ENCODE results near the gene CACNA1C.

Gene CACNA1C

GRCh38 chr12:2557597-2557996 is 504.8 kb downstream of the CACNA1C start:
- peak; percentile 68 for DNase-seq
- no peak for TF ChIP-seq CTCF (IDR thresholded peaks at IDR 0.05; ENCODE audit: low read depth, low read length)
- Histone ChIP-seq H3K27ac (no peak overlapping the region), H3K36me3 (no peaks in the 10 kb centered on the region), H3K27me3 (ENCODE audit: insufficient read depth, low read depth, severe bottlenecking) (no peaks in the 10 kb centered on the region), H3K4me3 (ENCODE audit: low read depth, low read length) (no peak overlapping the region), H3K9me3 (ENCODE audit: severe bottlenecking) (peaks cover 3% of the 10 kb centered on the region)

DNA sequence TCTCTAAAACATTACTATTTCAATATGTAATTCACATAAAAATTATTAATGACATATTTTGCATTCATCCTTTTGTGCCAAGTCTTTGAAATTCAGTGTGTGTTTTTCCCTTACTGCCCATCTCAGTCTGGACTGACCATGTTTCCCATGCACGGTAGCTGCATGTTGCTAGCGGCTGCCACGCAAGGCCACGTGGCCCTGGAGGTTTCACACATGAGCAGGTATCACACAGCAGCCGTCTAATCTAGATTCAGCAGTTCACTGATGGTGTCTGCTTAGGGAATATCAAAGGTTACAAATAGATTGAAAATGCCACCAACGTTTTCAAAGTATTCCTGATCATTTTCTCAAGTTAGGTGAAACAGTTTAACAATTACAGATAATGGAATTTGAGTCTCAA is 507.1 kb downstream of the CACNA1C start:
- TF ChIP-seq CTCF (IDR thresholded peaks at IDR 0.05; ENCODE audit: low read depth, low read length), result no peak
- H3K9me3 ChIP-seq (ENCODE audit: severe bottlenecking), result no peaks in the 10 kb centered on the region
- H3K27me3 ChIP-seq (ENCODE audit: insufficient read depth, low read depth, severe bottlenecking), result no peaks in the 10 kb centered on the region

GRCh38 chr12:2560356-2560755 is 507.6 kb downstream of the CACNA1C start:
- Histone ChIP-seq H3K4me3 (ENCODE audit: low read depth, low read length) (no peak overlapping the region), H3K27ac (no peak overlapping the region), H3K9me3 (ENCODE audit: severe bottlenecking) (no peaks in the 10 kb centered on the region), H3K27me3 (ENCODE audit: insufficient read depth, low read depth, severe bottlenecking) (no peaks in the 10 kb centered on the region), H3K36me3 (no peaks in the 10 kb centered on the region)
- DNase-seq, result no peak
- TF ChIP-seq CTCF (IDR thresholded peaks at IDR 0.05; ENCODE audit: low read depth, low read length), result no peak

More for the DNA sequence above, 507.1 kb downstream of the CACNA1C start:
- Histone ChIP-seq H3K27ac (no peak overlapping the region), H3K4me3 (ENCODE audit: low read depth, low read length) (no peak overlapping the region), H3K36me3 (no peaks in the 10 kb centered on the region)
- no peak for DNase-seq

GRCh38 chr12:2561367-2561766 is 508.6 kb downstream of the CACNA1C start:
- no peak for DNase-seq

GRCh38 chr12:2562400-2562799 is 509.6 kb downstream of the CACNA1C start:
- TF ChIP-seq CTCF (IDR thresholded peaks at IDR 0.05; ENCODE audit: low read depth, low read length), result no peak
- H3K9me3 ChIP-seq (ENCODE audit: severe bottlenecking), result no peaks in the 10 kb centered on the region

More at GRCh38 chr12:2561367-2561766, 508.6 kb downstream of the CACNA1C start:
- Histone ChIP-seq H3K27me3 (ENCODE audit: insufficient read depth, low read depth, severe bottlenecking) (no peaks in the 10 kb centered on the region), H3K9me3 (ENCODE audit: severe bottlenecking) (no peaks in the 10 kb centered on the region), H3K4me3 (ENCODE audit: low read depth, low read length) (no peak overlapping the region), H3K27ac (no peak overlapping the region), H3K36me3 (no peaks in the 10 kb centered on the region)
- no peak for TF ChIP-seq CTCF (IDR thresholded peaks at IDR 0.05; ENCODE audit: low read depth, low read length)

DNA sequence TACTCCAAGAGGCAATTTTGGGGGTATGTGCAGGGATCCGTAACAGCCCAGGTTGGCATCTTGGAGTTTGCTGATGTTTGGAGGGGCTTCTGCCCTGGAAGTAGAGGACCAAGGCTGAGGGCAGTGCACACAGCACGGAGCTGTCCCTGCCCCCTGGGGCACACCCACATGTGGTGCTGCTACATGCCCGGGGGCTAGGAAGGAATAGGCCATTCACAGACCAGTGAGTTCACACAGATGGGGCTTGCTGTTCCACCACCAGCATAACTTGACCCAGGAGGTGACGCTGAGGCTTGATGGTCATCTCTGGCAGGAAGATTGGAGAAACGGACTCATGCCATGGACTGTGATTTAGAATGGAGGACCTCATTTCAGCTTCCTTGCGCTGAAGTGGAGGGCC is 510.9 kb downstream of the CACNA1C start:
- Histone ChIP-seq H3K4me3 (ENCODE audit: low read depth, low read length) (no peak overlapping the region), H3K27ac (no peak overlapping the region), H3K36me3 (no peaks in the 10 kb centered on the region), H3K27me3 (ENCODE audit: insufficient read depth, low read depth, severe bottlenecking) (no peaks in the 10 kb centered on the region), H3K9me3 (ENCODE audit: severe bottlenecking) (no peaks in the 10 kb centered on the region)
- no peak for TF ChIP-seq CTCF (IDR thresholded peaks at IDR 0.05; ENCODE audit: low read depth, low read length)
- no peak for DNase-seq

More at GRCh38 chr12:2562400-2562799, 509.6 kb downstream of the CACNA1C start:
- Histone ChIP-seq H3K27ac (no peak overlapping the region), H3K36me3 (no peaks in the 10 kb centered on the region), H3K4me3 (ENCODE audit: low read depth, low read length) (no peak overlapping the region), H3K27me3 (ENCODE audit: insufficient read depth, low read depth, severe bottlenecking) (no peaks in the 10 kb centered on the region)
- no peak for DNase-seq
